GM04504 (cell line): ENCODE results near the gene ANXA7.

Experiments
- DNase-seq: peaks from one replicate; pipeline ENCODE4 v3.0.0-alpha.2; 2012; ENCODE audit warnings: low read depth

Gene ANXA7

GRCh38 chr10:73413528-73414229 lies at the start of gene ANXA7:
ANXA7 (minus strand) TSS chr10:73414058; CDS start chr10:73400856, 13,202 bp downstream.
- peak; percentile 68 for DNase-seq

DNA sequence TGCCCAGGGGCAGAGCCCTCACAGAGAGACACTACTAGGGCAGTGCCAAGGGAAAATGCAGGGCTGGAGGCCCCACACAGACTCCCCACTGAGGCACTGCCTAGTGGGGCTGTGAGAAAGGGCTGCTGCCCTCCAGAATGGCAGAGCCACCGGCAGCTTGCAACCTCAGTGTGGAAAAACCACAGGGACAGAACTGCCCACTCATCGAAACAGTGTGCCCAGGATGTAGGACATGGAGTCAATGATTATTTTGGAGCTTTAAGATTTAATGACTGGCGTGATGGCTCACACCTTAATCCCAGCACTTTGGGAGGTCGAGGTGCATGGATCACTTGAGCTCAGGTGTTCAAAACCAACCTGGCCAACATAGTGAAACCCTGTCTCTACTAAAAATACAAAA lies 47.0 kb upstream of the ANXA7 start:
- no peak for DNase-seq

GRCh38 chr10:73459683-73460314 lies 45.9 kb upstream of the ANXA7 start:
- no peak for DNase-seq

GRCh38 chr10:73456187-73456890 lies 42.5 kb upstream of the ANXA7 start:
- DNase-seq: no peak

DNA sequence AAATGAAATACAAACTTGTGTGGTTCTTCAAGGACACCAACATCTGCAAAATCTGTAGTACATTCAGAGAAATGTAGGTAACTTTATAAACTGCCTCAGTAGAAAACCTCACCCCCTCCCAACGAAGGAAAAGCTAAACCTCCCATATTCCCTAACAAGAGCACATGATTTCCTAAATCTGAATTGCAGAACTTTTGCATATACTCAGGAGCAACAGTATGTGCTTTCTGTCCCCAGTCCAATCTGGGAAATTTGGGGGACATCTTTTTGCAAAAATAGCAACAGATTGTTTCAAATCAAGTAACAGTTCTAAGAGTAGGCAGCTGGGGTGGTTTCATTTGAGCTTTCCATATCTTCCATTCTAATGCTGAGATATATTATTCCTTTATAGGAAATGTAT lies 35.3 kb upstream of the ANXA7 start:
- no peak for DNase-seq

DNA sequence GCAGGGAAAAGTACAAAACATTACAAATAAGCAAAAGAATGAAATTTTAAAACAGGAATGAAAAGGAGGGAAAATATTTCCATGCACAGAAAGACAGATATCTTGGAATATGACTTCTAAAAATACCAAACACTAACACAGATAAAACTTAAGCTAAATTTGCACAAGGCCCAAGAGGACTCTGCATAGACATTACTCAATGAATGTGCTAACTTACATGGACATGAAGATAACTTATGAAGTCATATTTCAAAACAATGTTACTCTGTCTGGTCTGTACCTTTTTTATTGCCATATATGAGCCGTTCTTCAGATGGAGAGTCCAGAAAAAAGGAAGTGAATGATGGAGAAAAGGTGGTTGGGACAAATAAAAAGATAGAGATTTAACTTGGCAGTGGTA lies 34.5 kb upstream of the ANXA7 start:
- no peak for DNase-seq

DNA sequence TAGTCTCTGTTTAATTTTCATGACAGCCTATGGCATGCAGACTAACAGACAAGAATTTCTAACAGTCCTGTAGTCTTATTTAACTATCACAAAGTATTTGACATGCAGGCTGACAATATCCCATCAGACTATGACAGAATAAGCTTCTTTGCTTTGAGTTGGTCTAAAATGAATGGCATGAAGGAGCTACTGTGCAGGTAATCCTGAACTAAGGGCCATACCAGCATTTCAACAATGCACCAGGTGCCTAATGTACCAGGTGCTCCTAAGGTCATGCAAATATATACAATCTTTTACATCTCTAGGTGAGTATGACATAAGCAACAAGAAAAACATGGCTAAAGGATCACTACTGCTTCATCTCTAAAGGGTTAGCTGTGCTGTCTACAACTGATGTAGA lies 33.1 kb upstream of the ANXA7 start:
- DNase-seq: no peak

GRCh38 chr10:73444457-73444856 lies 30.6 kb upstream of the ANXA7 start:
- DNase-seq: no peak

GRCh38 chr10:73439605-73440312 lies 25.9 kb upstream of the ANXA7 start:
- DNase-seq: peak; percentile 25

DNA sequence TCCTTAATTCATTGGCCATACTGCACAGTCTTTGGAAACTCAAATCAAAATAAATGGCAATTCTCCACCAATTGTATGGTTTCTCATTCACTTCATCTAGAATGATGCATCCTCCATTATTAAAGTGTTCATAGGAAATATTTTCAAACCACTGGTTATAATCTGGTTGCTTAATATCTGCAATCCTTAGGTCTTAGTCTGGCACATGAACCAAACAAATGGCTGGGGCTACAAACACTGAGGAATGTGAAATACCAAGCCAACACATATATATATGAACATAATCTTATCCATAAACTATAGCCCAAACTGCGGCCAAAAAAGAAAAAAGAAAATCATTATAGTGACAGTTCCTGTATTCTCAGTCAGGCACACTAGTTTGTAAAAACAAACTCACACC lies 25.2 kb upstream of the ANXA7 start:
- DNase-seq: no peak

GRCh38 chr10:73433538-73433867 lies 19.6 kb upstream of the ANXA7 start, which contains the start of gene MSS51:
MSS51 (minus strand) TSS chr10:73433561; CDS start chr10:73428284, 5,277 bp downstream.
- DNase-seq: no peak

DNA sequence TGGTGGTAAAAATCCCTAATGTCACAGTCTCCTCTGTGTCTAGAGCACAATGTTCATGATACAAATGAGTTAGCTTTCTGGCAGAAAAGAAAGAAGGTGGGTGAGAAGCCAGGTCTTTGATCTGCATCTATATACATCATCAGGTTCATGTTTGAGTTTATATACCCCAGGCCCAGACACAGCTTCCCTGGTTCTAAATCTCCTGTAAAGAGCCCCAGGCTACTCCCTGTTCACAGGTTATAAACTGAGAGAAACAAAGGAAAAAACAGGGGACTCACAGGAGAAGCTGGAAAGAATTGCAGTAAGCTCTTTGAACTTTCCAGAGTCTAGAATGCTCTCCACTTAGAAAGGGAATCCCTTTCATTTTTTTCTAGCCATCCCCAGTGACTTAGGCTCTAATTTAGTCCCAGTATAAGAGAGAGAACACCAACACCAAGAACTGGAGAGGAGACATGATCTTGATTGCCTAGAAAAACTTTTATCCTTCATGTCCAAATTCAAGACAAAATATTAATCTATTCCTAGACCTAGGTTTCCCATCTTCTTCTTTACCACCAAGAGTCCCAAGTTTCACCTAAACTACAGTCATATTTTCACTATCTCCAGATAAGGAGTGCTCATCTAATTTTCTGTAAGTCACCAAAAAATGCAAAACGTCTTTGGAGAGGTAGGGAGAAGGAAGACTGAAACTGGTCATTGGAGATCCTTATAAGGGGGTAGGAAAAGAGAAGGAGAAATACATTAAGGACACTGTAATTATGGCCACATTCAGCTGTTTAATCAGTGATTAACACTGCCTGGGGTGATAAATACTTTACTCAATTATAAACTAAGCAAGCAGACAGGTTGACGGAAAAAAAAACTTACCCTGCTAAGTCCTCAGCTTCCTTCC lies 19.0 kb upstream of the ANXA7 start:
- no peak for DNase-seq

DNA sequence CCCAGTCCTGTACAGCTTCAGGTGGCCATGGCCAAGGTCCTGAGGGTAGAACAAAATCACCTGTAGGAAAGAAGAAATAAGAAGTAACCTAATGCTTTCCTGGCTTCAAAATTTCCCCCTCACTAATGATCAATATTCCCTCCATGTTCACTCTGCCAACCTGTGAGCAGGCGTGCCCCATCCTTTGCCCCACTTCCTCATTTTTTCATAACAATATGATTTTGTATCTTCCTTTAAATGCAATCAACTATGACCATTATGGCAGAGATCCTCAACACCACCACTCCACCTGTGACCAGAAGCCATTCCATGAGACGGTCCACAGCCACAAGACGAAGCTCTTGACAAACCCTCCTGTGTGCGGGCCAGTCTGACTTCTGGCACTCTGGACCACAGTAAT lies 12.5 kb upstream of the ANXA7 start:
- DNase-seq: no peak

- no peak for DNase-seq
Measured at GRCh38 chr10:73424478-73424877, 10.6 kb upstream of the ANXA7 start.

DNA sequence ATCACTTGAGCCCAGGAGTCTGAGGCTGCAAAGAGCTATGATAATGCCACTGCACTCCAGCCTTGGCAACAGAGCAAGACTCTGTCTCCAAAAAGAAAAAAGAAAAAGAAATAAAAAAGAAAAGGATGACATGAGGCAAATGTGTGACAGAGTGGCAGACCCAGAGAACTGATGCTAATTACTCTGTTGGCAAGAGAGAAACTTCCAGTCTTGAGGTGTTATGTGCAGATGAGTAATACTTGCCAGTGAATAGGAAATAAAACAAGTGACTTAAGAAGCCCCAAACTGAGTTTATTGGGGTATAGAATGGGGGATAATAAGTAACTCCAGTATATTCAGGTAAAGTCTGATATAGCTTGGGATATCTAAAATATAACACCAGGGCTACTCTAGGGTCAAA lies 9.5 kb upstream of the ANXA7 start:
- DNase-seq: no peak

- DNase-seq: no peak
Measured at GRCh38 chr10:73416571-73416970, 2.7 kb upstream of the ANXA7 start.

- DNase-seq: no peak
Measured at GRCh38 chr10:73414230-73414945, 530 bp upstream of the ANXA7 start.

GRCh38 chr10:73413108-73413527 lies 740 bp downstream of the ANXA7 start:
- no peak for DNase-seq

- DNase-seq: no peak
Measured at GRCh38 chr10:73410897-73411296, 3.0 kb downstream of the ANXA7 start.

DNA sequence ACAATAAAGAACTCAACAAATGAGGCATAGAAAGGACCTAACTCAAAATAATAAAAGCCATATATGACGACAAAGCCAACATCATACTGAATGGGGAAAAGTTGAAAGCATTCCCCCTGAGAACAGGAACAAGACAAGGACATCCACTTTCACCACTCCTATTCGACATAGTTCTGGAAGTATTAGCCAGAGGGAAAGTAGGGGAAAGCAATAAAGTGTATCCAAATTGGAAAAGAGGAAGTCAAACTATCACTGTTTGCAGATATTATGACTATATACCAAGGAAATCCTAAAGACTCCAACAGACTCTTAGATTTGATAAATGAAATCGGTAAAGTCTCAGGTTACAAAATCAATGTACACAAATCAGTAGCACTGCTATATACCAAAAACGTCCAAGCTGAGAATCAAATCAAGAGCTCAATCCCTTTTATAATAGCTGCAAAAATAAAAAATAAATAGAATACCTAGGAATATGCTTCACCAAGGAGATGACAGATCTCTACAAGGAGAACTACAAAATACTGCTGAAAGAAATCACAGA lies 4.8 kb downstream of the ANXA7 start:
- DNase-seq: no peak

GRCh38 chr10:73408061-73408460 lies 5.8 kb downstream of the ANXA7 start:
- no peak for DNase-seq
